ENCODE measurements around the gene RPE65. TPM values are rescaled to one million over a fixed set of nuclear protein-coding genes. Genes with fewer than 3 reads are reported as not detected.

RPE65 gene
- total RNA-seq, 1 experiment from 2014 or later, result not detected

DNA sequence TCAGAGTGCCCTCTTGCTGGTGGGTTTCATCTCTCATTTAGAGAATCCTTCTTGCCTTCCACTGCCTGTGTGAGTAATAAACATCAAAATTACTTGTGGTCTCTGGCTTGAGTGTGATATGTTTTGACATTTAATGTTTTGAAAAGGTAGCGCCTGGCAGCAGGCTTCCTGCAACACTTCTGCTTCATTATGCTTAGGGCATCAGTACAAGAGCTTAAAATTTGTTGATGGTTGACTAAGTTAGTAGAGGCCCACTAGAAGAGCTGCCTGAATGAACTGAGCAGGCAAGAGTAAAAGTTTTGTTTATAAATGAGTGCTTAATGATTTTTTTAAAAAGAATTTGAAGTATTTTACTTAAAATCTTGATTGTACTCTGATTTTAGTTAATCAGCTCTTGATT, 6.4 kb upstream of the RPE65 start:
- Histone ChIP-seq H3K27me3 (ENCODE audit: insufficient read depth, low read depth) (no peaks in the 10 kb centered on the region), H2AFZ (no peak overlapping the region), H3K36me3 (ENCODE audit: low read depth) (no peaks in the 10 kb centered on the region), H3K27ac (no peak overlapping the region), H3K9me3 (ENCODE audit: insufficient read depth, low read depth) (no peaks in the 10 kb centered on the region), H4K20me1 (ENCODE audit: insufficient read depth) (no peaks in the 10 kb centered on the region), H3K4me1 (replicated peaks; ENCODE audit: insufficient read depth) (peaks cover 20% of the 10 kb centered on the region), H3K79me2 (ENCODE audit: low read depth) (no peaks in the 10 kb centered on the region), H3K4me2 (no peak overlapping the region), H3K9me2 (ENCODE audit: insufficient read depth) (no peaks in the 10 kb centered on the region), H3F3A (ENCODE audit: insufficient read depth, low read depth) (peaks cover 18% of the 10 kb centered on the region), H3K4me3 (no peak overlapping the region)
- BruUV-seq (replicated peaks), result no TSS peak
- TF ChIP-seq EZH2 (IDR thresholded peaks at IDR 0.05; ENCODE audit: low read depth) (no peak), CTCF (conservative IDR thresholded peaks at IDR 0.05) (no peak)
- no peak for DNase-seq
- ChIA-PET POLR2A (ENCODE audit: unreplicated experiment) (no interaction called here), CTCF (no interaction called here)
- intact Hi-C loops (cut with micrococcal nuclease; ENCODE audit: unreplicated experiment), result no loop called here

DNA sequence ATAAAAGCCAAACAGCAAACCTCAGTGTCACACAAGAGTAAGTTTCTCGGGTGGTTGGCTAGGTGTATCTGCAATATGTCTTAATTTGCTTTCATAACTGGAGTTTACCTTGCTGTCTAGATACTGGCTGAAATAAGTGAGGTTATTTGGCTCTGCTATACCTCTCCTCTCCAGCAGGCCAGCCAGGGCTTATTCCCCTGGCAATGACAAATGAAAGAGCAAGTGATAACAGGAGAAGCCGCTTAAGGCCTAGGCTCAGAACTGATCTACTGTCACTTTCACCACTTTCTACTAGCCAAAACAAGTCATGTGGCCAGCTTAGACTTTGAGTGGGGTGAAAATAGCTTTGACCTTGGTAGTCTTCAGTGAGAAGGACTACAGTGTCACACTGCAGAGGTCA, 4.8 kb upstream of the RPE65 start:
- intact Hi-C loops (cut with micrococcal nuclease; ENCODE audit: unreplicated experiment), result no loop called here
- no TSS peak for BruUV-seq (replicated peaks)
- ChIA-PET CTCF (no interaction called here), POLR2A (ENCODE audit: unreplicated experiment) (no interaction called here)
- H2AFZ ChIP-seq, result no peak overlapping the region
- no peak for TF ChIP-seq CTCF (conservative IDR thresholded peaks at IDR 0.05)
- TF ChIP-seq EZH2 (IDR thresholded peaks at IDR 0.05; ENCODE audit: low read depth), result no peak
- H3K4me3 ChIP-seq, result no peak overlapping the region
- DNase-seq, result no peak
- no peaks in the 10 kb centered on the region for H3K79me2 ChIP-seq (ENCODE audit: low read depth)
- peaks cover 18% of the 10 kb centered on the region for H3F3A ChIP-seq (ENCODE audit: insufficient read depth, low read depth)
- no peak overlapping the region for H3K27ac ChIP-seq
- H3K9me3 ChIP-seq (ENCODE audit: insufficient read depth, low read depth), result no peaks in the 10 kb centered on the region
- no peaks in the 10 kb centered on the region for H3K36me3 ChIP-seq (ENCODE audit: low read depth)
- peaks cover 20% of the 10 kb centered on the region for H3K4me1 ChIP-seq (replicated peaks; ENCODE audit: insufficient read depth)
- no peak overlapping the region for H3K4me2 ChIP-seq
- no peaks in the 10 kb centered on the region for H4K20me1 ChIP-seq (ENCODE audit: insufficient read depth)
- no peaks in the 10 kb centered on the region for H3K9me2 ChIP-seq (ENCODE audit: insufficient read depth)
- H3K27me3 ChIP-seq (ENCODE audit: insufficient read depth, low read depth), result no peaks in the 10 kb centered on the region

- Histone ChIP-seq H4K20me1 (ENCODE audit: insufficient read depth) (no peaks in the 10 kb centered on the region), H2AFZ (peak overlapping the region; percentile 74), H3K27me3 (ENCODE audit: insufficient read depth, low read depth) (no peaks in the 10 kb centered on the region), H3K9me3 (ENCODE audit: insufficient read depth, low read depth) (no peaks in the 10 kb centered on the region), H3K79me2 (ENCODE audit: low read depth) (no peaks in the 10 kb centered on the region), H3K4me1 (replicated peaks; ENCODE audit: insufficient read depth) (peaks cover 20% of the 10 kb centered on the region), H3K9me2 (ENCODE audit: insufficient read depth) (no peaks in the 10 kb centered on the region), H3K27ac (peak overlapping the region; percentile 65), H3K4me3 (peak overlapping the region; percentile 44; the same call in 1 of the 2 replicates), H3K36me3 (ENCODE audit: low read depth) (no peaks in the 10 kb centered on the region), H3F3A (ENCODE audit: insufficient read depth, low read depth) (peaks cover 18% of the 10 kb centered on the region), H3K4me2 (peak overlapping the region; percentile 86)
- intact Hi-C loops (cut with micrococcal nuclease; ENCODE audit: unreplicated experiment), result loop anchor here (2.0 kb wide), 1 partner anchor 68 kb away; no protein-coding TSS in a partner anchor
- BruUV-seq (replicated peaks), result no TSS peak
- CTCF ChIA-PET, result no interaction called here
- POLR2A ChIA-PET (ENCODE audit: unreplicated experiment), result interaction anchor here (0.6 to 0.7 kb wide), 2 partner anchors 9 to 49 kb away, joined by 4 to 5 read pairs; no protein-coding TSS in a partner anchor
- TF ChIP-seq CTCF (conservative IDR thresholded peaks at IDR 0.05) (no peak), EZH2 (IDR thresholded peaks at IDR 0.05; ENCODE audit: low read depth) (no peak)
- DNase-seq, result peak; percentile 44 to 86
Observed at GRCh38 chr1:68453060-68453670, 3.4 kb upstream of the RPE65 start.
